Stimulated activated CD4-positive, alpha-beta T cell treated with anti-CD3 and anti-CD28 coated beads, Interleukin-4, amount 100 ng/mL, for 4 hours (primary cell): ENCODE measurements around the gene DGCR2.
"Not testable (repeated sequence)": the region's sequence is repeated elsewhere in the genome, so short reads cannot be mapped to it uniquely, and the experiment has no call there.

Experiments used
- DNase-seq, 2 experiments: peaks; one replicate each; pipeline ENCODE4 v3.0.0-alpha.2; 2020

The DGCR2 gene

GRCh38 chr22:19038728-19039447 is 83.3 kb downstream of the DGCR2 start:
- no peak for DNase-seq

- no peak for DNase-seq
These were observed 84.1 kb downstream of the DGCR2 start for GRCh38 chr22:19038164-19038546.

- DNase-seq: no peak
These were observed 84.7 kb downstream of the DGCR2 start for GRCh38 chr22:19037282-19038163.

- DNase-seq: no peak
These were observed 85.5 kb downstream of the DGCR2 start for GRCh38 chr22:19036523-19037273.

- DNase-seq: no peak
These were observed 86.0 kb downstream of the DGCR2 start for GRCh38 chr22:19036229-19036522.

- DNase-seq: no peak
These were observed 86.6 kb downstream of the DGCR2 start for GRCh38 chr22:19035474-19036228.

GRCh38 chr22:19035126-19035473 is 87.1 kb downstream of the DGCR2 start:
- DNase-seq: not testable (repeated sequence)

- not testable (repeated sequence) for DNase-seq
These were observed 87.5 kb downstream of the DGCR2 start for GRCh38 chr22:19034724-19035120.

GRCh38 chr22:19034031-19034723 is 88.0 kb downstream of the DGCR2 start:
- not testable (repeated sequence) for DNase-seq

GRCh38 chr22:19033568-19033905 is 88.7 kb downstream of the DGCR2 start:
- DNase-seq: not testable (repeated sequence)

- not testable (repeated sequence) for DNase-seq
These were observed 89.2 kb downstream of the DGCR2 start for GRCh38 chr22:19032898-19033567.

GRCh38 chr22:19032156-19032785 is 89.9 kb downstream of the DGCR2 start:
- DNase-seq: not testable (repeated sequence)

GRCh38 chr22:19030889-19031252 is 91.3 kb downstream of the DGCR2 start:
- not testable (repeated sequence) for DNase-seq

GRCh38 chr22:19030226-19030888 is 91.9 kb downstream of the DGCR2 start:
- not testable (repeated sequence) for DNase-seq

- not testable (repeated sequence) for DNase-seq
These were observed 92.8 kb downstream of the DGCR2 start for GRCh38 chr22:19029113-19030103.

GRCh38 chr22:19028060-19028455 is 94.2 kb downstream of the DGCR2 start:
- not testable (repeated sequence) for DNase-seq

- not testable (repeated sequence) for DNase-seq
These were observed 94.7 kb downstream of the DGCR2 start for GRCh38 chr22:19027371-19028059.

- not testable (repeated sequence) for DNase-seq
These were observed 96.1 kb downstream of the DGCR2 start for GRCh38 chr22:19026080-19026479.
